Ectodermal cell (in vitro differentiated cells): ENCODE data around the gene MRPS27.
A peak's percentile ranks its signal among the peaks of the same experiment; 100 is the strongest.
"Not testable (repeated sequence)": the region's sequence is repeated elsewhere in the genome, so short reads cannot be mapped to it uniquely, and the experiment has no call there.

Source experiments
- H3K27ac ChIP-seq: 2 replicates; pipeline ENCODE4 v1.7.0; 2013; ENCODE audit warnings: mild to moderate bottlenecking, low read depth, low read length; ENCODE audit not compliant: insufficient read depth, poor library complexity, severe bottlenecking
- H3K27me3 ChIP-seq: 2 replicates; pipeline ENCODE4 v1.7.0; 2013; ENCODE audit warnings: mild to moderate bottlenecking, low read length; ENCODE audit not compliant: insufficient read depth, control insufficient read depth, poor library complexity, severe bottlenecking
- H3K36me3 ChIP-seq: one replicate; pipeline ENCODE4 v1.7.0; 2013; ENCODE audit warnings: low read length; ENCODE audit not compliant: control insufficient read depth, insufficient read depth
- H3K4me1 ChIP-seq: one replicate; pipeline ENCODE4 v1.7.0; 2013; ENCODE audit warnings: low read length; ENCODE audit not compliant: control insufficient read depth, insufficient read depth
- H3K4me3 ChIP-seq: 2 replicates; pipeline ENCODE4 v1.7.0; 2013; ENCODE audit warnings: low read depth, low read length, control low read depth; ENCODE audit not compliant: insufficient read depth
- H3K9me3 ChIP-seq: 2 replicates; pipeline ENCODE4 v1.7.0; 2013; ENCODE audit warnings: mild to moderate bottlenecking, low read length, moderate library complexity; ENCODE audit not compliant: control insufficient read depth
- WGBS, 2 experiments: methylation state at CpG; one replicate each; pipeline ENCODE4 v1.1.7; 2013; ENCODE audit warnings: missing lambda C conversion rate in 2 of 2; 5-methylcytosine and 5-hydroxymethylcytosine counted together

MRPS27 gene

GRCh38 chr5:72179816-72180440 is 140.1 kb downstream of the MRPS27 start:
- H3K27me3 ChIP-seq, result no peaks in the 10 kb centered on the region
- H3K4me1 ChIP-seq, result peaks cover 78% of the 10 kb centered on the region
- H3K4me3 ChIP-seq, result peak overlapping the region; percentile 14
- H3K9me3 ChIP-seq, result no peaks in the 10 kb centered on the region
- H3K27ac ChIP-seq, result peak overlapping the region; percentile 98
- peaks cover 10% of the 10 kb centered on the region for H3K36me3 ChIP-seq
- WGBS, 2 experiments, result 85 to 90% methylated on average over 11 of the region's 11 CpGs

- peak overlapping the region; percentile 14 for H3K4me3 ChIP-seq
- peak overlapping the region; percentile 98 for H3K27ac ChIP-seq
- H3K9me3 ChIP-seq, result no peaks in the 10 kb centered on the region
- peaks cover 7% of the 10 kb centered on the region for H3K36me3 ChIP-seq
- H3K4me1 ChIP-seq, result peaks cover 70% of the 10 kb centered on the region
- WGBS, 2 experiments, result 29 to 37% methylated on average over 29 of the region's 29 CpGs
- H3K27me3 ChIP-seq, result no peaks in the 10 kb centered on the region
These were observed 140.8 kb downstream of the MRPS27 start for GRCh38 chr5:72179028-72179815.

DNA sequence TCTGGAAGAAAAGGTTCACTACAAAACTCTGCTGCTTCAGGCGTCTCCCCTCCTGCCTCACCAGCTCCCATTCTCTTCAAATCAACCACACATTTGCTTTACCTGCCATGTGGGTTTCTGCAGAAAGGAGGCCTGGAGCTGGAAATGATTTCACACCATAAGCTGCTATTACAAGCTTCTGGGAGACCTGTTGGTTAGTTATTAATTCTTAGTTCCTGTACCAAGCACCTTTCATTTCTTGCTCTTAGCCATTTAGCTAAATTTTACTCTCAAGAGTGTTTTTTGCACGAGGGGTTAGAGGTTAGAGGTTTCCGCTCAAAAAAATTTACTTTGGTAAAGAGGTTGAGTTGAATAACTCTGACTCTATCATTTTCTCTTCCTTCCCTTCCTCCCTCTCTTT is 142.5 kb downstream of the MRPS27 start:
- H3K27me3 ChIP-seq, result no peaks in the 10 kb centered on the region
- H3K4me3 ChIP-seq, result no peak overlapping the region
- peak overlapping the region; percentile 62 for H3K27ac ChIP-seq
- no peaks in the 10 kb centered on the region for H3K36me3 ChIP-seq
- H3K4me1 ChIP-seq, result peaks cover 54% of the 10 kb centered on the region
- H3K9me3 ChIP-seq, result no peaks in the 10 kb centered on the region
- 67 to 87% methylated on average over 1 to 2 of the region's 3 CpGs for WGBS, 2 experiments

GRCh38 chr5:72172786-72173185 is 147.3 kb downstream of the MRPS27 start:
- H3K27me3 ChIP-seq, result no peaks in the 10 kb centered on the region
- H3K36me3 ChIP-seq, result no peaks in the 10 kb centered on the region
- H3K4me1 ChIP-seq, result peaks cover 26% of the 10 kb centered on the region
- H3K27ac ChIP-seq, result no peak overlapping the region
- H3K9me3 ChIP-seq, result no peaks in the 10 kb centered on the region
- WGBS, 2 experiments, result 91 to 92% methylated on average over 4 of the region's 4 CpGs
- H3K4me3 ChIP-seq, result no peak overlapping the region

DNA sequence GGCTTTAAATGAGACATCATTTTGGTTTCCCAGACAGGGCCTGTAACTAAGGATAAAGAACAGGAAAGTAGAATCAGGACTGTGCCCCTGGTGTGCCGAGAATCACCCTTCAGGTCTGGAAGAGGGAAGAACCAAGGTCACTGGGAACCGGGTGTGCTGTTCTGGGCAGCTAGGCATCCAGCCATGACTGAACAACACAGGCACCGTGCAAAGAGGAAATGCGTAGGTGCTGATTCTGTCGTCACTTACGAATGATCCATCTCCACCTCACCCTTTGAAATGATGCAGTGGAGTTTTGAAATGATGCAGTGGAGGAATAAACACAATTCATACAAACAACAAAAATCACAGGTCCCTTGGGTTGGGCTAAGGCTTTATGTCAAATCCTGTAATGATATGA is 148.4 kb downstream of the MRPS27 start:
- Histone ChIP-seq H3K27me3 (no peaks in the 10 kb centered on the region), H3K27ac (no peak overlapping the region), H3K4me1 (peaks cover 23% of the 10 kb centered on the region), H3K4me3 (no peak overlapping the region), H3K9me3 (no peaks in the 10 kb centered on the region), H3K36me3 (no peaks in the 10 kb centered on the region)
- WGBS, 2 experiments, result 95 to 96% methylated on average over 5 to 6 of the region's 6 CpGs

GRCh38 chr5:72171181-72171580 is 148.9 kb downstream of the MRPS27 start:
- H3K27ac ChIP-seq, H3K9me3 ChIP-seq, H3K27me3 ChIP-seq, H3K36me3 ChIP-seq, H3K4me3 ChIP-seq: not testable (repeated sequence)
- H3K4me1 ChIP-seq, result peaks cover 23% of the 10 kb centered on the region
- 91 to 95% methylated on average over 3 of the region's 3 CpGs for WGBS, 2 experiments

GRCh38 chr5:72170101-72170500 is 149.9 kb downstream of the MRPS27 start:
- WGBS, 2 experiments, result 84 to 88% methylated on average over 1 of the region's 2 CpGs
- no peaks in the 10 kb centered on the region for H3K27me3 ChIP-seq
- peaks cover 28% of the 10 kb centered on the region for H3K4me1 ChIP-seq
- no peaks in the 10 kb centered on the region for H3K36me3 ChIP-seq
- no peaks in the 10 kb centered on the region for H3K9me3 ChIP-seq
- H3K27ac ChIP-seq, result no peak overlapping the region
- H3K4me3 ChIP-seq, result no peak overlapping the region
